ENCODE results near the gene HADHA.
"Not testable (repeated sequence)": the region's sequence is repeated elsewhere in the genome, so short reads cannot be mapped to it uniquely, and the experiment has no call there.

The HADHA gene

GRCh38 chr2:26269571-26270158, 25.2 kb upstream of the HADHA start:
- TF ChIP-seq JUND (IDR thresholded peaks at IDR 0.05; ENCODE audit: low read depth) = no peak
- in situ Hi-C loops (cut with HindIII; ENCODE audit: low pct_unique_long_range_greater_than_20kb, low sequenced_read_pairs) = no loop called here
- no peak for DNase-seq (ENCODE audit: low read depth in 1 of 2, low spot score in 1 of 2)

DNA sequence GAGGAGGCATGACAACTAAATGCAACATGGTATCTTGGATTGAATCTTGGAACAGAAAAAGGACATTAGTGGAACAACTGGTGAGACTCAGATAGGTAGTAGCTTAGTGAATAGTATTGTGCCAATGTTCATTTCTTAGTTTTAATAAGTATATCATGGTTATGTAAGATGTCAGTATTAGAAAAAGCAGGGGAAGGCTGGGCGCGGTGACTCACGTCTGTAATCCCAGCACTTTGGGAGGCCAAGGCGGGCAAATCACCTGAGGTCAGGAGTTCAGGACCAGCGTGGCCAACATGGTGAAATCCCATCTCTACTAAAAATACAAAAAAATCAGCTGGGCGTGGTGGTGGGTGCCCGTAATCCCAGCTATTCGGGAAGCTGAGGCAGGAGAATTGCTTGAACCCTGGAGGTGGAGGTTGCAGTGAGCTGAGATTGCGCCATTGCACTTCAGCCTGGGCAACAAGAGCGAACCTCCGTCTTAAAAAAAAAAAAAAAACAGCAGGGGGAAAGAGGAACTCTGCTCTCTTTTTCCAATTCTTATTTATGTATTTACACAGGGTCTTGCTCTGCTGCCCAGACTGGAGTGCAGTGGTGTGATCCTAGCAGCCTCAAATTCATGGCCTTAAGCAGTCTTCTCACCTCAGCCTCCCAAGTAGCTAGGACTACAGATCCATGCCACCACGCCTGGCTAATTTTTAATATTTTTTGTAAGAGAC, 24.4 kb upstream of the HADHA start:
- DNase-seq (ENCODE audit: low read depth in 1 of 2, low spot score in 1 of 2); in situ Hi-C loops (cut with HindIII; ENCODE audit: low pct_unique_long_range_greater_than_20kb, low sequenced_read_pairs): not testable (repeated sequence)

GRCh38 chr2:26268213-26268612, 23.8 kb upstream of the HADHA start:
- in situ Hi-C loops (cut with HindIII; ENCODE audit: low pct_unique_long_range_greater_than_20kb, low sequenced_read_pairs) = no loop called here
- no peak for TF ChIP-seq JUND (IDR thresholded peaks at IDR 0.05; ENCODE audit: low read depth)
- no peak for DNase-seq (ENCODE audit: low read depth in 1 of 2, low spot score in 1 of 2)

DNA sequence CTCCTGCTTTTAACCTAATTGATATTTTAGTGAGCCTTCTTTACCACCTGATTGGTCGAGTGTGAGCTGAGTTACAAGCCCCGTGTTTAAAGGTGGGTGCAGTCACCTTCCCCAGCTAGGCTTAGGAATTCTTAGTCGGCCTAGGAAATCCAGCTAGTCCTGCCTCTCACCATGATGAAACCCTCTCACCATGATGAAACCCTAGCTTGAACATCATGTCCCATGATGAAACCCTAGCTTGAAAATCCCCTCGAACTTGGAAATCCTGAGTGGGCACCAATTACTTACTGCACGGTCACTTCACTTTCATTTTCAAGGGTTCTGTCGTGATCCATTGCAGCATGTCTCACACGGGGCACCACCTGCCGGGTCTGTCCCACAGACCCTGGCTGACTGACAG, 14.4 kb upstream of the HADHA start:
- in situ Hi-C loops (cut with HindIII; ENCODE audit: low pct_unique_long_range_greater_than_20kb, low sequenced_read_pairs); DNase-seq (ENCODE audit: low read depth in 1 of 2, low spot score in 1 of 2): not testable (repeated sequence)

DNA sequence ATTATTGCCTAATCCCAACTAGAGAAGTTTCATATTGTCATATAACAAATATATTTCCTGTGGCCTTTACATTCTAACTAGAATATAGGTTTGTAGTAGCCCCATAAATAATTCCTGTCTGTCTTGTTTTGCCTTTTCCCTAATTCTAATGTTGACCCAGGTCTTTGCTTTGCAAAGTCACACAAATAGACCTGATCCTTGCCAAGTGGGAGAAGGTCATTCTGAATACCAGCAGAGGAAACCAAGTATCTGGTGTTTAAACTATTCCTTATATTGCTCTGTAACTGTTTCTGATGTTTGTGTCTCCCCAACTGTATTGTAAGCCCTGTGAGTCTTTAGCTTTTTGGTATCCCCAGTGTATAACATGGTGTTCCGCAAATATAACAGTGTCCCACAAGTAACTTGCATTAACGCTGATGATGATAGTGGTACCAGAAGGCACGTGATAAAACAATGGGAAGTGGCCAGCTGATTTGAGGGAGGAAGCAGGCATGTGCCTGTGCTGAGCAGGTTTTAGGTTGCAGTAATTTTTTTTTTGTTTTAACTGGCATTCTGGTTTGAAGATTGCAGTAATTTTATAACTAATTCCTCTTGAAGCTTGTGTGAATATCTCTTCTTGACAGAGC, 11.4 kb upstream of the HADHA start:
- in situ Hi-C loops (cut with HindIII; ENCODE audit: low pct_unique_long_range_greater_than_20kb, low sequenced_read_pairs) = no loop called here
- DNase-seq (ENCODE audit: low read depth in 1 of 2, low spot score in 1 of 2) = peak; percentile 9 to 42
- TF ChIP-seq JUND (IDR thresholded peaks at IDR 0.05; ENCODE audit: low read depth) = no peak

- TF ChIP-seq JUND (IDR thresholded peaks at IDR 0.05; ENCODE audit: low read depth) = no peak
- in situ Hi-C loops (cut with HindIII; ENCODE audit: low pct_unique_long_range_greater_than_20kb, low sequenced_read_pairs) = no loop called here
- no peak for DNase-seq (ENCODE audit: low read depth in 1 of 2, low spot score in 1 of 2)
Observed at GRCh38 chr2:26251893-26252292, 7.5 kb upstream of the HADHA start.

- no peak for TF ChIP-seq JUND (IDR thresholded peaks at IDR 0.05; ENCODE audit: low read depth)
- in situ Hi-C loops (cut with HindIII; ENCODE audit: low pct_unique_long_range_greater_than_20kb, low sequenced_read_pairs) = no loop called here
- no peak for DNase-seq (ENCODE audit: low read depth in 1 of 2, low spot score in 1 of 2)
Observed at GRCh38 chr2:26249625-26250024, 5.2 kb upstream of the HADHA start.

GRCh38 chr2:26246818-26247217, 2.4 kb upstream of the HADHA start:
- in situ Hi-C loops (cut with HindIII; ENCODE audit: low pct_unique_long_range_greater_than_20kb, low sequenced_read_pairs) = no loop called here
- TF ChIP-seq JUND (IDR thresholded peaks at IDR 0.05; ENCODE audit: low read depth) = no peak
- DNase-seq (ENCODE audit: low read depth in 1 of 2, low spot score in 1 of 2) = no peak

GRCh38 chr2:26245810-26246209, 1.4 kb upstream of the HADHA start:
- DNase-seq (ENCODE audit: low read depth in 1 of 2, low spot score in 1 of 2) = no peak
- TF ChIP-seq JUND (IDR thresholded peaks at IDR 0.05; ENCODE audit: low read depth) = no peak
- in situ Hi-C loops (cut with HindIII; ENCODE audit: low pct_unique_long_range_greater_than_20kb, low sequenced_read_pairs) = no loop called here

- in situ Hi-C loops (cut with HindIII; ENCODE audit: low pct_unique_long_range_greater_than_20kb, low sequenced_read_pairs) = no loop called here
Observed at GRCh38 chr2:26245231-26245732, 850 bp upstream of the HADHA start.

DNA sequence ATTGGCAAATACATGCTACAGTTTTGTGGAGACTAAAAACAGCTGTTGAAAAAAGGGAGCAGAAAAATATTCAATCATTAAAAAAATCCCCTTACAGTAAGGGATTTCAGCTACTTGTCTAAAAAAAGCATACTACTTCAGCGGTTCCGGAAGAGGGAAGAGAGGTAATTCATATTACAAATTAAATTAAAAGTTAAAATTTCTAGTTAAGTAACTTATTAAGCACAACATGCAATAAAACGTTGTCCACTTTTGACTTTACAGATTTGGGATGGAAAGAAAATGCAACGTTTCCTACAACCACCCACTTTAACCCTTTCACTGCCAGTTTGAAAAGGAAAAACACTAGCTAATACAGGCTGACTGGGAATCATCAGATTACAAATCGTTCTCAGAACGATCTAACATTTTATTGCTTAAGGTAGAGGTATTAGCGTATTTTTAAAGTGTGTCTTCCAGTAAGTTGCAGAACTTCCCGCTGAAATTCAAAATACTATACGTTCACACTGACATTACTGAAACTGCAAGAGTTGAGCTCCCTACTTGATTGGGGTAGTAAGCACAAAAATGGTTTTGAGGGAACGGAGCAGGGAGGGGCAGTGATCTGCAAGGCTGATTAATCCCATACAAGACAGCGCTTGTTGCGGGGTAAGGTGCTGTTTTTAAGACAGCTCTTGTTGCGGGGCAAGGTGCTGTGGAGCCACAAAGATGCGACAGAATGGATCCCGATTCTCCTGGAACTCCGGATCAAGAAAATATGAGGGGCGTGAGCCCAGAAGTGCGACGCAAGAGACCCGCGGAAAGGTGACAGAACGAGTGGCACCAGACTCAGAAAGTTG, 743 bp downstream of the HADHA start:
- in situ Hi-C loops (cut with HindIII; ENCODE audit: low pct_unique_long_range_greater_than_20kb, low sequenced_read_pairs) = no loop called here
- no peak for DNase-seq (ENCODE audit: low read depth in 1 of 2, low spot score in 1 of 2)
- no peak for TF ChIP-seq JUND (IDR thresholded peaks at IDR 0.05; ENCODE audit: low read depth)

More at GRCh38 chr2:26245231-26245732, 850 bp upstream of the HADHA start:
- no peak for TF ChIP-seq JUND (IDR thresholded peaks at IDR 0.05; ENCODE audit: low read depth)
- DNase-seq (ENCODE audit: low read depth in 1 of 2, low spot score in 1 of 2) = no peak

GRCh38 chr2:26241928-26242436, 2.5 kb downstream of the HADHA start:
- in situ Hi-C loops (cut with HindIII; ENCODE audit: low pct_unique_long_range_greater_than_20kb, low sequenced_read_pairs) = no loop called here
- no peak for TF ChIP-seq JUND (IDR thresholded peaks at IDR 0.05; ENCODE audit: low read depth)
- no peak for DNase-seq (ENCODE audit: low read depth in 1 of 2, low spot score in 1 of 2)

Measured in T47D (cell line).